MM.1S (cell line): Measurements from ENCODE around the gene HIC1.

Experiments used
- EZH2 ChIP-seq: fragments of 300-600 bp; sonication (generic); optimal IDR thresholded peaks from 2 replicates; pipeline ENCODE3; 2017; ENCODE audit warnings: low read depth, mild to moderate bottlenecking, antibody characterized with exemption, low read length, mixed read lengths
- TF ChIP-seq, protein P1 (sequence below): fragments of 300-600 bp; sonication (generic); IDR thresholded peaks from 2 replicates; pipeline ENCODE4 v1.5.1; 2016; ENCODE audit warnings: antibody characterized with exemption, low read length, mixed read lengths

DNA sequence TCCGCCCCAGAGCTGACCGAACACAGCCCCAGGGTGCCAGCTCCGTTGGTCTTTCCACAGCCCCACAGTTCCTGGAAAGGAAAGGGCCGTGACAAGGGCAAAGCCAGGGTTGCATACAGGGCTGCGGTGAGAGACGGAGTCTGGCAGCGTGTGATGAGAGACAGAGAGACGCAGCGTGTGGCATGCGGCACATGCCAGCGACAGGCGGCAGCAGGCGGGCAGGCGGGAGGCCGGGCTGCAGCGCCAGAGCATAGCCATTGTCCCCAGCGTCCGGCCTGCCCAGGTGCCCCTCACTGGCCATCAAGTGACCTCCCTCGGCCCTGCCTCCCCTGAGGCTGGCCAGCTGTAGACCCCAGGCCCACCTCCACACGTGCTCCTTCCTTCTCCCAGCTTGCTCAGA is 38.4 kb upstream of the HIC1 start:
- TF ChIP-seq, protein P1, sequence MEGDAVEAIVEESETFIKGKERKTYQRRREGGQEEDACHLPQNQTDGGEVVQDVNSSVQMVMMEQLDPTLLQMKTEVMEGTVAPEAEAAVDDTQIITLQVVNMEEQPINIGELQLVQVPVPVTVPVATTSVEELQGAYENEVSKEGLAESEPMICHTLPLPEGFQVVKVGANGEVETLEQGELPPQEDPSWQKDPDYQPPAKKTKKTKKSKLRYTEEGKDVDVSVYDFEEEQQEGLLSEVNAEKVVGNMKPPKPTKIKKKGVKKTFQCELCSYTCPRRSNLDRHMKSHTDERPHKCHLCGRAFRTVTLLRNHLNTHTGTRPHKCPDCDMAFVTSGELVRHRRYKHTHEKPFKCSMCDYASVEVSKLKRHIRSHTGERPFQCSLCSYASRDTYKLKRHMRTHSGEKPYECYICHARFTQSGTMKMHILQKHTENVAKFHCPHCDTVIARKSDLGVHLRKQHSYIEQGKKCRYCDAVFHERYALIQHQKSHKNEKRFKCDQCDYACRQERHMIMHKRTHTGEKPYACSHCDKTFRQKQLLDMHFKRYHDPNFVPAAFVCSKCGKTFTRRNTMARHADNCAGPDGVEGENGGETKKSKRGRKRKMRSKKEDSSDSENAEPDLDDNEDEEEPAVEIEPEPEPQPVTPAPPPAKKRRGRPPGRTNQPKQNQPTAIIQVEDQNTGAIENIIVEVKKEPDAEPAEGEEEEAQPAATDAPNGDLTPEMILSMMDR, result no peak
- no peak for TF ChIP-seq EZH2
